GM19351 (cell line): ENCODE measurements around the gene DUSP15.
"Not testable (repeated sequence)": the region's sequence is repeated elsewhere in the genome, so short reads cannot be mapped to it uniquely, and the experiment has no call there.

Experiments
- ATAC-seq: cut with Tn5 transposase; IDR thresholded peaks from one replicate; pipeline ENCODE4 v1.9.1; 2021; ENCODE audit warnings: mild to moderate bottlenecking, moderate library complexity; ENCODE audit not compliant: unreplicated experiment

DUSP15 gene

GRCh38 chr20:31869942-31870725, at the start of gene DUSP15, which contains the start of gene TTLL9:
Gene DUSP15, minus strand, starts transcription at chr20:31870527. Its CDS starts 190 bp downstream, at chr20:31870337.
Gene TTLL9, plus strand, starts transcription at chr20:31870634. Its CDS starts 493 bp downstream, at chr20:31871127.
- no peak for ATAC-seq

DNA sequence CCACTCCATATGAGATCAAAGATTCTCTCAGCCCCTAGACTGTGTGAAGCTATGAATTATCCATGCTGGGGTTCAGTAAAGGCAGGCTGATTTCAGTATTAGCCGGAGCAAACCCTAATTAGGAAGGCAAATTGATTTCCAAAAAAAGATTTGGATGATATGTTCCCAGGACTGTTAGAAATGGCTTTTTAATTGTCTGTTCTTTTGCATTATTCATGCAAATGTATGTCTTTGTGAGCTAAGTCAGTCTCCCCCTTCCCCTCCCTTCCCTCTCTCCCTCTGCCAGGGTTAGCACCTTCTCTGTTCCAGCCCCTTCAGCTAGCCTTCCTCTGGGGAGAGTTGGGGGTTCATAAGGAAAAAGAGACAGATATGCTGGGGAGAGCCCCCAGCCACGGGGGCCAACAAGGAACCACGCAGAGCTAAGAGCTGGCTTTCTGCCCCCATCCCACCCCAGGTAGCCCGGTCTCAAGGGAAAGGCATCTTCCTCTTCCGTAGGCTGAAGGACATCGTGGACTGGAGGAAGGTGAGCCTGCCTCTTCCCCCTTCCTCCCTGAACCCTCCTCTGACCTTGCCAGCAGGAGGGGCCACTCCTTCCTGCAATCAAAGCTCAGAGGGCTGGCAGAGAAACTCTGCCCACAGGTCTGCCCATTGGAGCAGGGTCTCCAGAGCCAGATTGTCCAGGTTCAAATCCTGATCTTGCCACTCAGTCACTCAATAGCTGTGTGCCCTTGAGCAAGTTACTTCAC, 49.3 kb upstream of the DUSP15 start:
- no peak for ATAC-seq

- no peak for ATAC-seq
Observed at GRCh38 chr20:31918466-31919105, 48.3 kb upstream of the DUSP15 start.

GRCh38 chr20:31917962-31918412, 47.7 kb upstream of the DUSP15 start:
- not testable (repeated sequence) for ATAC-seq

DNA sequence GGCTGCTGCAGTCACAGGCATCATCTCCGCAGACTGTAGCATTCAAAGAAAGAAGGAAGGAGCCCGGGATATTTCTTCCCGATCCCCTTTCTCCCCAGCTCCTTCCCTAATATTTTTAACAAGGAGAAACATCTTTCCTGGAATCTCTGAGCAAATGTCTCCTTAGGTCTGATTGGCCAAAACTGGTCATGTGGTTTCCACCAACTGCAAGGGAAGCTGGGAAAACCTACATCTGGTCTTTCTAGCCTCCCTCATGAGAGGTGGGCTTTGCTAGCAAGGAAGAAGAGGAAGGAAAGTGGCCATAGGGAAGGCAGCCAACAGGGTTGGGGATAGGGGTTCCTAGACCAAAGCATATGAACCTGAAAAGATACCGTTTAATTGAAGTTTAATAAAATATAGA, 46.4 kb upstream of the DUSP15 start:
- ATAC-seq, result no peak

- no peak for ATAC-seq
Observed at GRCh38 chr20:31915491-31916280, 45.4 kb upstream of the DUSP15 start.

DNA sequence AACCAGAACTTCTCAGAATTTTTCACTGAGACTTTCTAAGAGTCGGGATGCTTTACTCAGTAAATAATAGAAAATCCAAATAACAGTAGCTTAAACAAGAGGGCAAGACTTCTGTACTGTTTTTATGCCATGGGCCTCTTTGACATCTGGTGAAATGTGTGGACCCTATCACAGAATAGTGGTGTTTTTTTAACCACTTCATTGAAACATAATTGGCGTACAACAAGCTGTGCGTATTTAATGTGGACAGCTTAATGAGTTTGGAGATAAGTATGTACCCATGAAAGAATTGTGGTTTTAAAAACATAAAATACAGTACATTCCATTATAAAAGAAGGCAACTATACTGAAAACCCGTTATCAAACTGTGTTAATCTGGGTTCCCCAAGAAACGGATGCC, 43.8 kb upstream of the DUSP15 start:
- no peak for ATAC-seq

DNA sequence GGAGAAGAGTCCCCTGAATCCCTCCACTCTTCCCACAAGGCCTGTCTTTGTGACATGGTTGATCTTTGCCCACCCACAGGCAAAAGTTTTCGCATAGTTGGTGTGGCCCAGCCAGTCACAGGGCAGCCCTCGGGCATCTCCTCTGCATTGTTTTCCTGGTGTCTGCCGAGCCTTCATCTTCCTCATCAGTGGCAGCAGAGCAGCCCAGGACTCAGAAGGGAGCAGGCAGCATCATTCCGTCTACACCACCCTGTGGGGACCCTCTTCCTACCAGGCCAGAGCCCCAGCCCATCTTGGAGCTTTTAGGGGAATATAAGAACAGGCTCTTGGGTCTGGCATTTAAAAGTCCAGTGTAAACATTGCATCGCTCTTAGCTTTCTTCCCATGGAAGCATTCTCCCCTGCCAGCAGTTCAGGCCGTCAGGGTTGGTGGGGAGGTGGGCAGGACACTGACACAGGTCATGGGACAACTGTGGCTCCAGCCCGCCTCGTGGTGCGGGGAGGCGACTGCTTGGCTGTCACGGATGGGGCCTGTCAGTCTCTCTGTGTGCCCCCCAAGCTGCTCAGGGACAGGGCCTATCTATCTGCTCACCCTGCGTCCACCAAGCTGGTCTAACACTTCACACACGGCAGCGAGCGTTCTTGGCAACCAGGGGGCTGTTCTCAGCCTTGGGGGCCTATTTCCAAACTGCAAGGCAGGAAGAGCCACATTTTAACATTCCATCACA, 43.3 kb upstream of the DUSP15 start:
- no peak for ATAC-seq

DNA sequence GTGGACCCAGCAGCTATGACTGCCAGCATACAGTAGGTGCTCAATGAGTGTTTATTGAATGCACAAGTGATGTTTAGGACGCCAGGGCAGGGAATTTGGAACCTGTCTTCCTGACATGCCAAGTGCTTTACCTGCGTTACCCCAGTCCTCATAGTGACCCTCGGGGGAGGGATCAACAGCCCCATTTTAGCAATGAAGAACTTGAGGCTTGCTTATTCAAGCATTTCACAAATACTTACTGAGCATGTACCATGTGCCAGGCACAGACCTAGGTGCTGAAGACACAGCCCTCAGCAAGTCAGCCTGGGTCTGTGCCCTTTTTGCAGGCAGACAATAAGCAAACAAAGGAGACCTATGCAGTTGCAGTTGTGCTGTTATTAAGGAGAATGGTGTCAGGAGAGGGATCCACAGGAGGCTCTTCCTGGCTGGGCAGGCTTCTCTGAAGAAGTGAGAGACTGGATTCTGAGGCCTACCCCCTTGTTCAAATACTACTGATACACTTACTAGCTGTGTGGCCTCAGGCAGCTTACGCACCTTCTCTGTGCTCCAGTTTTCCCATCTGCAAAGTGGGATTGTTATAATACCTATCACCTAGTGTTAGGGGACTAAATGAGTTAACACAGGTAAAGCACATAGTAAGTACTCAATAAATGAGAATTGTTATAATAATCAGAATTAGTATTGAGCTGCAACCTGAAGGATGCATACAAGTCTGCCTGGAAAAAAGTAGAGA, 39.9 kb upstream of the DUSP15 start:
- ATAC-seq, result no peak

DNA sequence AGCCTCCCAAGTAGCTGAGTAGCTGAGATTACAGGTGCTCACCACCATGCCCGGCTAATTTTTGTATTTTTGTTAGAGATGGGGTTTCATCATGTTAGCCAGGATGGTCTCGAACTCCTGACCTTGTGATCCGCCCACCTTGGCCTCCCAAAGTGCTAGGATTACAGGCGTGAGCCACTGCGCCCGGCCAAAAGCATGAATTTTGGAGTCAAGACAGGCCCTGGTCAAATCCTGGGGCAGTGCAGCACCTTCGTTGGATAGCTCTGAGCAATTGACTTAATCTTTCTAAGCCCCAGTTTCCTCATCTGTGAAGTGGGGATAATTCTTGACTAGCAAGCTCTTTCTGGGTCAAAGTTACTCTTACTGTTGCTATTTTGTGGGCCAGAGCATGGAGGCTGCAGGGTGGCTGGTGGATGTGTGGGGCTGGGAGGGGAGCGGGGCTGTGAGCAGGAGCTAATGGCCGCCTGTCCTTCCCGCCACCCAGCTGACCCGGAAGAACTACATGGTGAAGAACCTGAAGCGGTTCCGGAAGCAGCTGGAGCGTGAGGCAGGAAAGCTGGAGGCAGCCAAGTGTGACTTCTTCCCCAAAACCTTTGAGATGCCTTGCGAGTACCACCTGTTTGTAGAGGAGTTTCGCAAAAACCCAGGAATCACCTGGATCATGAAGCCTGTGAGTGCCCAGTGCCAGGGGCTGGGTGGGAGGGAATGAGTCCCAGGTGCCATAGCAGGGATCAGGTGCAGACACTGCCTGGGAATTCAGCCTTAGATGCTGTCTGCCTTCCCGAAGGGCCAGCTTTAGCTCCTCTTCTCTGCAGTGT, 39.1 kb upstream of the DUSP15 start:
- no peak for ATAC-seq

DNA sequence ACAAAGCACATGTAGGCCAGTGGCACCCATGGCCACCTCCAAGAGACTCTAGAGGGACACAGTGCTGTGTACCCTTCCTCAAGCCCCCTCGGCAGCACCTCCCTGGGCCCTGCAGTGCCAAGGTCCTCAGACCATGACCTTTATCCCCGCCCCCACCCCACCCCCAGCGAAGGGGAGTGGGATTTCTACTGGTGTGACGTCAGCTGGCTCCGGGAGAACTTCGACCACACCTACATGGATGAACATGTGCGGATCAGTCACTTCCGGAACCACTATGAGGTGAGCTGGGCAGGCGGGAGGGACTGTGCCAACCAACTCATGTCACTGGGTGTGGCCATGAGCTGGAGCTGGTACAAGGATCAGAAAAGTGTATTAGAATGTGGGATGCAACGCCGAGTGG, 38.1 kb upstream of the DUSP15 start:
- ATAC-seq, result no peak

DNA sequence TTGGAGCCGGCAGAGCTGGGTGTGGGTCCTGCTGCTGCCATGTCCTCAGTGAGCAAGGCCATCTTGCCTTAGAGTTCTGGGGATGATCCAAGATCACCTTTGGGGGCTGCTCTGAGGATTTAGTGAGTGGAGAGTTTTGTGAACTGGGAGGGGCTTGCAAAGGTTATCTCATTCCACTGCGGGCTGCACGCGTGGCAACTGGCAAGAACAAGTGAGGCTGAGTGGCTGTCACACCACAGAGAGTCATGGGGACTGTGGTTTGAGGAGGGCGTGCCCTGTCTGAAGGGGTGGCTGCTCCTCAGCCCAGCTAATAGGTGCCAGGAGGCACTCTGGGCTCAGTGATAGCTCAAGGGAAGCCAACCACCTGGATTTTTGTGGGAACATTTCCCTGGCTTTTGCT, 37.7 kb upstream of the DUSP15 start:
- no peak for ATAC-seq

- ATAC-seq, result no peak
Observed at GRCh38 chr20:31907046-31907445, 36.7 kb upstream of the DUSP15 start.

DNA sequence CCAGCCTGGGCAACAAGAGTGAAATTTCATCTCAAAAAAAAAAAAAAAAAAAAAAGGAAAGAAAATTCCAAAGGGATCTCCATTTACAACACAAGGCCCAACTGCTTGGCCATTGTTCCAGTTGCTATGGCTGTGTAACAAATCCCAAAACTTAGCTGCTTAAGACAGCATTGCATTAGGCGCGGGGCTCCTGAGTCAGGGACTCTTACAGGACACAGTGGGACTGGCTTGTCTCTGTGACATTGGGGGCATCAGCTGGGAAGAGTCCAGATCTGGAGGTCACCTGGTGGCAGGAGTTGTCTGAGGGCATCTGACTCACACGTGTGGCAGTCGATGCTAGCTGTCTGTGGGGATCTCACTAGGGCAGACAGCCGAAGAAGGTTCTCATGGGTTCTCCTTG, 35.7 kb upstream of the DUSP15 start:
- ATAC-seq, result no peak

GRCh38 chr20:31903627-31904386, 33.5 kb upstream of the DUSP15 start:
- no peak for ATAC-seq

DNA sequence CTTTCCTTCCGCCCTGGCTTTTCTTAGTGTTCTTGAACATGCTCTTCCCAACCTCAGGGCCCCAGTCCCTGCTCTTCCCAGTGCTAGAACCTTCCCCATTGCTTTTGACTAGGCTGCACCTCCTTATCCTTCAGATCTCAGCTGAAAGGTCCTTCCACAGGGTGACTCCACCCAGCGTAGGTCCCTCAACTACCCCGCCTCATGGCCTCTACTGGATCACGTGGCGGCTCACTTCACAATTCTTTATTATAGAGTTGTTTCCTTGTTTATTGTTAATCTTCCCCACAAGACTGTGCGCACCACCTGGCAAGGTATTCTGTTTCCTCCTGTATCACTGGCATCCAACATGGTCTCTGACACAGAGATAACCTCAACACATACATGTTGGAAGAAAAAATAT, 31.3 kb upstream of the DUSP15 start:
- ATAC-seq, result no peak

GRCh38 chr20:31897541-31897940, 27.2 kb upstream of the DUSP15 start:
- ATAC-seq, result no peak

GRCh38 chr20:31896049-31896448, 25.7 kb upstream of the DUSP15 start:
- ATAC-seq, result no peak
